ACC112 (cell line): ENCODE data around the gene WFS1.

Experiments
- H2AFZ ChIP-seq: fragments of 200-600 bp; sonication (generic); one replicate; pipeline ENCODE4 v1.6.0; 2017; ENCODE audit warnings: antibody characterized with exemption, low read length; ENCODE audit not compliant: unreplicated experiment
- H3K27ac ChIP-seq: fragments of 200-600 bp; sonication (generic); 2 replicates; pipeline ENCODE4 v1.5.1; 2014; ENCODE audit warnings: low read depth, mild to moderate bottlenecking, antibody characterized with exemption, low read length, moderate library complexity
- H3K27me3 ChIP-seq: fragments of 200-600 bp; sonication (generic); 2 replicates; pipeline ENCODE4 v1.6.1; 2014; ENCODE audit warnings: mild to moderate bottlenecking, antibody characterized with exemption, low read length, moderate library complexity, mixed read lengths; ENCODE audit not compliant: insufficient read depth
- H3K36me3 ChIP-seq: fragments of 200-600 bp; sonication (generic); 2 replicates; pipeline ENCODE4 v1.6.1; 2016; ENCODE audit warnings: mild to moderate bottlenecking, antibody characterized with exemption, low read length, moderate library complexity, mixed read lengths; ENCODE audit not compliant: insufficient read depth
- H3K4me1 ChIP-seq: fragments of 200-600 bp; sonication (generic); one replicate; pipeline ENCODE4 v1.6.1; 2016; ENCODE audit warnings: low read length, mixed read lengths; ENCODE audit not compliant: insufficient read depth, unreplicated experiment, control insufficient read depth
- H3K4me3 ChIP-seq: fragments of 200-600 bp; sonication (generic); 2 replicates; pipeline ENCODE4 v1.5.1; 2014; ENCODE audit warnings: mild to moderate bottlenecking, low read depth, low read length
- H3K79me2 ChIP-seq: fragments of 200-600 bp; sonication (generic); one replicate; pipeline ENCODE4 v1.6.0; 2016; ENCODE audit warnings: low read length; ENCODE audit not compliant: control insufficient read depth, unreplicated experiment, insufficient read depth

Gene WFS1

GRCh38 chr4:6228158-6229067 lies 41.2 kb upstream of the WFS1 start:
- no peak overlapping the region for H3K27ac ChIP-seq

GRCh38 chr4:6229095-6229494 lies 40.6 kb upstream of the WFS1 start:
- peaks cover 56% of the 10 kb centered on the region for H3K27me3 ChIP-seq

More at GRCh38 chr4:6228158-6229067, 41.2 kb upstream of the WFS1 start:
- no peak overlapping the region for H2AFZ ChIP-seq
- H3K27me3 ChIP-seq: peaks cover 56% of the 10 kb centered on the region
- no peaks in the 10 kb centered on the region for H3K4me1 ChIP-seq
- no peaks in the 10 kb centered on the region for H3K36me3 ChIP-seq
- H3K4me3 ChIP-seq: no peak overlapping the region
- no peaks in the 10 kb centered on the region for H3K79me2 ChIP-seq

GRCh38 chr4:6229671-6230501 lies 39.8 kb upstream of the WFS1 start:
- H3K79me2 ChIP-seq: no peaks in the 10 kb centered on the region
- H3K4me3 ChIP-seq: no peak overlapping the region
- peaks cover 59% of the 10 kb centered on the region for H3K27me3 ChIP-seq
- H3K36me3 ChIP-seq: no peaks in the 10 kb centered on the region
- H2AFZ ChIP-seq: no peak overlapping the region
- no peaks in the 10 kb centered on the region for H3K4me1 ChIP-seq
- H3K27ac ChIP-seq: no peak overlapping the region

More at GRCh38 chr4:6229095-6229494, 40.6 kb upstream of the WFS1 start:
- Histone ChIP-seq H3K4me1 (no peaks in the 10 kb centered on the region), H3K36me3 (no peaks in the 10 kb centered on the region), H3K27ac (no peak overlapping the region), H2AFZ (no peak overlapping the region), H3K4me3 (no peak overlapping the region), H3K79me2 (no peaks in the 10 kb centered on the region)

GRCh38 chr4:6230502-6230785 lies 39.2 kb upstream of the WFS1 start:
- H2AFZ ChIP-seq: no peak overlapping the region
- no peaks in the 10 kb centered on the region for H3K4me1 ChIP-seq
- H3K4me3 ChIP-seq: no peak overlapping the region
- no peaks in the 10 kb centered on the region for H3K36me3 ChIP-seq
- no peak overlapping the region for H3K27ac ChIP-seq
- no peaks in the 10 kb centered on the region for H3K79me2 ChIP-seq
- H3K27me3 ChIP-seq: peaks cover 60% of the 10 kb centered on the region

GRCh38 chr4:6230827-6231662 lies 38.6 kb upstream of the WFS1 start:
- Histone ChIP-seq H3K79me2 (no peaks in the 10 kb centered on the region), H3K27me3 (peaks cover 60% of the 10 kb centered on the region), H3K36me3 (no peaks in the 10 kb centered on the region), H3K4me3 (no peak overlapping the region), H2AFZ (no peak overlapping the region), H3K27ac (no peak overlapping the region), H3K4me1 (no peaks in the 10 kb centered on the region)

GRCh38 chr4:6231663-6232165 lies 37.9 kb upstream of the WFS1 start:
- Histone ChIP-seq H3K4me1 (no peaks in the 10 kb centered on the region), H3K36me3 (no peaks in the 10 kb centered on the region), H2AFZ (no peak overlapping the region), H3K27ac (no peak overlapping the region), H3K27me3 (peaks cover 61% of the 10 kb centered on the region), H3K4me3 (no peak overlapping the region), H3K79me2 (no peaks in the 10 kb centered on the region)

GRCh38 chr4:6232836-6233785 lies 36.5 kb upstream of the WFS1 start:
- Histone ChIP-seq H3K4me3 (no peak overlapping the region), H3K36me3 (no peaks in the 10 kb centered on the region), H2AFZ (no peak overlapping the region), H3K27me3 (peaks cover 63% of the 10 kb centered on the region), H3K27ac (no peak overlapping the region), H3K4me1 (no peaks in the 10 kb centered on the region), H3K79me2 (no peaks in the 10 kb centered on the region)

GRCh38 chr4:6233929-6234328 lies 35.7 kb upstream of the WFS1 start:
- Histone ChIP-seq H3K27me3 (peaks cover 57% of the 10 kb centered on the region), H3K27ac (no peak overlapping the region), H3K79me2 (no peaks in the 10 kb centered on the region), H2AFZ (no peak overlapping the region), H3K36me3 (no peaks in the 10 kb centered on the region), H3K4me3 (no peak overlapping the region), H3K4me1 (no peaks in the 10 kb centered on the region)

GRCh38 chr4:6235012-6235411 lies 34.6 kb upstream of the WFS1 start:
- Histone ChIP-seq H3K36me3 (no peaks in the 10 kb centered on the region), H3K79me2 (no peaks in the 10 kb centered on the region), H2AFZ (no peak overlapping the region), H3K4me3 (no peak overlapping the region), H3K27ac (no peak overlapping the region), H3K4me1 (no peaks in the 10 kb centered on the region), H3K27me3 (peaks cover 63% of the 10 kb centered on the region)
